ENCODE results near the gene RSPH6A. TPM values are rescaled to one million over a fixed set of nuclear protein-coding genes. Genes with fewer than 3 reads are reported as not detected.
A peak's percentile ranks its signal among the peaks of the same experiment; 100 is the strongest.

RSPH6A gene
- total RNA-seq, 2 donors from 2014 or later: not detected

- H3K27ac ChIP-seq: peak overlapping the region; percentile 93 to 96
- no peaks in the 10 kb centered on the region for H3K9me3 ChIP-seq
- H3K4me1 ChIP-seq: peaks cover 0 to 49% of the 10 kb centered on the region in 2 donors
- peak overlapping the region; percentile 42 to 69 for H3K4me3 ChIP-seq
- no peaks in the 10 kb centered on the region for H3K27me3 ChIP-seq
- no peak for TF ChIP-seq CTCF (IDR thresholded peaks at IDR 0.05)
- peaks cover 8% of the 10 kb centered on the region for H3K36me3 ChIP-seq
- peak; percentile 68 for DNase-seq (ENCODE audit: low spot score)
These were observed 45.3 kb downstream of the RSPH6A start for GRCh38 chr19:45769821-45770191.

GRCh38 chr19:45768984-45769782, 45.9 kb downstream of the RSPH6A start, which contains the start of gene SIX5:
SIX5 (minus strand) TSS chr19:45769252; CDS start chr19:45768844, 408 bp downstream.
- no peaks in the 10 kb centered on the region for H3K9me3 ChIP-seq
- H3K4me3 ChIP-seq: peak within 1 kb of the TSS; percentile 69 to 74
- peaks cover 0 to 55% of the 10 kb centered on the region in 2 donors for H3K4me1 ChIP-seq
- no peaks in the 10 kb centered on the region for H3K27me3 ChIP-seq
- H3K36me3 ChIP-seq: peaks cover 6% of the 10 kb centered on the region
- peak within 1 kb of the TSS; percentile 93 to 96 for H3K27ac ChIP-seq
- peak; percentile 98 for DNase-seq (ENCODE audit: low spot score)
- no peak for TF ChIP-seq CTCF (IDR thresholded peaks at IDR 0.05)

GRCh38 chr19:45768655-45768983, 46.5 kb downstream of the RSPH6A start:
- Histone ChIP-seq H3K4me1 (peaks cover 0 to 61% of the 10 kb centered on the region in 2 donors), H3K27me3 (no peaks in the 10 kb centered on the region)
- no peak for DNase-seq (ENCODE audit: low spot score)

GRCh38 chr19:45767881-45768654, 47.0 kb downstream of the RSPH6A start:
- peak; percentile 71 for DNase-seq (ENCODE audit: low spot score)
- Histone ChIP-seq H3K27me3 (no peaks in the 10 kb centered on the region), H3K4me3 (peak overlapping the region; percentile 69 to 74), H3K4me1 (peaks cover 0 to 67% of the 10 kb centered on the region in 2 donors), H3K9me3 (no peaks in the 10 kb centered on the region), H3K27ac (peak overlapping the region; percentile 93 to 96), H3K36me3 (peaks cover 6% of the 10 kb centered on the region)
- TF ChIP-seq CTCF (IDR thresholded peaks at IDR 0.05): no peak

More at GRCh38 chr19:45768655-45768983, 46.5 kb downstream of the RSPH6A start:
- peaks cover 6% of the 10 kb centered on the region for H3K36me3 ChIP-seq
- H3K9me3 ChIP-seq: no peaks in the 10 kb centered on the region
- TF ChIP-seq CTCF (IDR thresholded peaks at IDR 0.05): no peak
- peak overlapping the region; percentile 93 to 96 for H3K27ac ChIP-seq
- peak overlapping the region; percentile 69 to 74 for H3K4me3 ChIP-seq

- peak overlapping the region; percentile 69 to 74 for H3K4me3 ChIP-seq
- no peak for TF ChIP-seq CTCF (IDR thresholded peaks at IDR 0.05)
- peak; percentile 77 for DNase-seq (ENCODE audit: low spot score)
- H3K27ac ChIP-seq: peak overlapping the region; percentile 93 to 96
- H3K9me3 ChIP-seq: no peaks in the 10 kb centered on the region
- peaks cover 6% of the 10 kb centered on the region for H3K36me3 ChIP-seq
- H3K27me3 ChIP-seq: no peaks in the 10 kb centered on the region
- peaks cover 0 to 73% of the 10 kb centered on the region in 2 donors for H3K4me1 ChIP-seq
These were observed 47.7 kb downstream of the RSPH6A start for GRCh38 chr19:45767410-45767880.
